ENCODE results near the gene CHAF1A. TPM values are rescaled to one million over a fixed set of nuclear protein-coding genes. Genes with fewer than 3 reads are reported as not detected.

The CHAF1A gene
- total RNA-seq, 3 donors from 2014 or later: 6.3 to 8.2 (median 7.9) TPM

- intact Hi-C loops (cut with DNase I; ENCODE audit: low total_unique reads): no loop called here
- no peaks in the 10 kb centered on the region for H3K4me1 ChIP-seq
- no peak for DNase-seq (ENCODE audit: low spot score in 2 of 2)
- no peaks in the 10 kb centered on the region for H3K36me3 ChIP-seq
- H3K4me3 ChIP-seq: no peak overlapping the region
- H3K27me3 ChIP-seq: no peaks in the 10 kb centered on the region
- H3K27ac ChIP-seq: no peak overlapping the region
- TF ChIP-seq POLR2A (IDR thresholded peaks at IDR 0.05) (no peak), POLR2AphosphoS5 (IDR thresholded peaks at IDR 0.05) (no peak)
- H3K9me3 ChIP-seq: no peaks in the 10 kb centered on the region
These were observed 28.3 kb downstream of the CHAF1A start for GRCh38 chr19:4430760-4431159.

- no peaks in the 10 kb centered on the region for H3K36me3 ChIP-seq
- TF ChIP-seq POLR2AphosphoS5 (IDR thresholded peaks at IDR 0.05) (no peak), POLR2A (IDR thresholded peaks at IDR 0.05) (no peak), CTCF (IDR thresholded peaks at IDR 0.05) (no peak)
- no peak for DNase-seq (ENCODE audit: low spot score in 2 of 2)
- H3K27me3 ChIP-seq: no peaks in the 10 kb centered on the region
- no peak overlapping the region for H3K27ac ChIP-seq
- H3K9me3 ChIP-seq: no peaks in the 10 kb centered on the region
- H3K4me1 ChIP-seq: no peaks in the 10 kb centered on the region
- intact Hi-C loops (cut with DNase I; ENCODE audit: low total_unique reads): no loop called here
- H3K4me3 ChIP-seq: no peak overlapping the region
These were observed 28.9 kb downstream of the CHAF1A start for GRCh38 chr19:4431296-4431695.

GRCh38 chr19:4431808-4432674, 29.6 kb downstream of the CHAF1A start:
- Histone ChIP-seq H3K36me3 (no peaks in the 10 kb centered on the region), H3K27ac (no peak overlapping the region), H3K9me3 (no peaks in the 10 kb centered on the region), H3K27me3 (no peaks in the 10 kb centered on the region), H3K4me1 (no peaks in the 10 kb centered on the region), H3K4me3 (no peak overlapping the region)
- no peak for TF ChIP-seq POLR2A (IDR thresholded peaks at IDR 0.05)
- TF ChIP-seq CTCF (IDR thresholded peaks at IDR 0.05): no peak
- no peak for TF ChIP-seq POLR2AphosphoS5 (IDR thresholded peaks at IDR 0.05)
- no peak for DNase-seq (ENCODE audit: low spot score in 2 of 2)
- intact Hi-C loops (cut with DNase I; ENCODE audit: low total_unique reads): no loop called here

- Histone ChIP-seq H3K4me1 (no peaks in the 10 kb centered on the region), H3K27me3 (no peaks in the 10 kb centered on the region), H3K36me3 (no peaks in the 10 kb centered on the region), H3K27ac (no peak overlapping the region), H3K9me3 (no peaks in the 10 kb centered on the region), H3K4me3 (no peak overlapping the region)
- TF ChIP-seq POLR2AphosphoS5 (IDR thresholded peaks at IDR 0.05) (no peak), CTCF (IDR thresholded peaks at IDR 0.05) (no peak), POLR2A (IDR thresholded peaks at IDR 0.05) (no peak)
- intact Hi-C loops (cut with DNase I; ENCODE audit: low total_unique reads): no loop called here
- no peak for DNase-seq (ENCODE audit: low spot score in 2 of 2)
These were observed 30.6 kb downstream of the CHAF1A start for GRCh38 chr19:4432918-4433506.

- no peak for TF ChIP-seq POLR2AphosphoS5 (IDR thresholded peaks at IDR 0.05)
- no peak for TF ChIP-seq POLR2A (IDR thresholded peaks at IDR 0.05)
- TF ChIP-seq CTCF (IDR thresholded peaks at IDR 0.05): no peak
- DNase-seq (ENCODE audit: low spot score in 2 of 2): no peak
- Histone ChIP-seq H3K36me3 (no peaks in the 10 kb centered on the region), H3K4me3 (no peak overlapping the region), H3K9me3 (no peaks in the 10 kb centered on the region), H3K27ac (no peak overlapping the region), H3K27me3 (no peaks in the 10 kb centered on the region), H3K4me1 (no peaks in the 10 kb centered on the region)
- intact Hi-C loops (cut with DNase I; ENCODE audit: low total_unique reads): no loop called here
These were observed 32.0 kb downstream of the CHAF1A start for GRCh38 chr19:4434391-4434790.

Measured in breast epithelium (tissue), 4 donors.